ENCODE data around the gene GPR180. TPM values are rescaled to one million over a fixed set of nuclear protein-coding genes. Genes with fewer than 3 reads are reported as not detected.

Gene GPR180
- total RNA-seq, 1 experiment from 2014 or later: 7.4 TPM

DNA sequence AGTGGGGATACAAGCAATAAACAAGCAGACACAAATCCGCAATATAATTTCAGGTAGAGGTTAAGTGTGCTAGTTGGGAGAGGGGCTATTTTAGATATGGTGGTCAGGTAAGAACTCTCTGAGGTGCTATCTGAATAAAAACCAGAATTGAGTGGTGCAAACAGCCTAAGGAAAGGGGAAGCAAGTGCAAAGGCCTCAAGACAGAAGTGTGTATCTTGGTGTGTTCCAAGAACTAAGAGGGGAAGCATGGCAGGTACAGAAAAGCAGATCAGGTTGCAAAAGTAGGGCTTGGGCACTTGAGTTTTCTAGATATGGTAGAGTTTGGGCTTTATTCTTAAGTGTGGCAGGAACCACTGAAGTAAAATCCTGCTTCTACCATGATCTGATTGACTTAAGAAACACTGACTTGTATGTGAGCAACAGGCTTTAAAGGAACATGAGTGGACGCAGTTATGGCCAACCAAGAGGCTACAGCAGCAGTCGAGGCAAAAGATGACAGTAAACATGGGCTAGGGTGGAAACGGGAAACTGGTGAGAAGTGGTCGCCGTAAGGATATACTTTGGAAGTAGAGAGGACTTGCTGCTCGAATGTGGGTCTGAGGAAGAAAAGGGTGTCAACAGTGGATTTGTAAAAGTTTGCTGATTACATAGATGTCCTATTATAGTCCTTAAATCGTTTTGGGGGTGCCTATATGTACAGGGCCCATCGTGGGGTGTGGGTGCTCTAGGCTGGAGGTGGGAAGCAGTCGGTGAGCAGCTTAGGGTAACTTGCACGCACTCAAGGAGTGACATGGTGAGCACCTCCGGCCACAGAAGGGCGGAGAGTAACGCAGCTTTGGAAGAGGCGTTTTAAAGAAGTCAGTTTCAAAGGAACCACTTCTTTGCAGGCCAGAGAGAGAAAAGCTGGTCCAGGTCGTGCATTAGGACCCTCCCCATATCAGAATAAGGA is 6.4 kb upstream of the GPR180 start:
- in situ Hi-C loops (cut with HindIII; ENCODE audit: low pct_unique_long_range_greater_than_20kb, low sequenced_read_pairs): no loop called here
- no peak for DNase-seq (ENCODE audit: low read depth)

- peak; percentile 81 for DNase-seq (ENCODE audit: low read depth)
- in situ Hi-C loops (cut with HindIII; ENCODE audit: low pct_unique_long_range_greater_than_20kb, low sequenced_read_pairs): no loop called here
Observed at GRCh38 chr13:94595950-94596574, 5.6 kb upstream of the GPR180 start, which contains the start of gene TGDS. Gene TGDS (minus strand): TSS chr13:94596152. CDS start chr13:94596136, 16 bp downstream.

GRCh38 chr13:94596575-94596971 is 5.1 kb upstream of the GPR180 start:
- in situ Hi-C loops (cut with HindIII; ENCODE audit: low pct_unique_long_range_greater_than_20kb, low sequenced_read_pairs): no loop called here
- no peak for DNase-seq (ENCODE audit: low read depth)

DNA sequence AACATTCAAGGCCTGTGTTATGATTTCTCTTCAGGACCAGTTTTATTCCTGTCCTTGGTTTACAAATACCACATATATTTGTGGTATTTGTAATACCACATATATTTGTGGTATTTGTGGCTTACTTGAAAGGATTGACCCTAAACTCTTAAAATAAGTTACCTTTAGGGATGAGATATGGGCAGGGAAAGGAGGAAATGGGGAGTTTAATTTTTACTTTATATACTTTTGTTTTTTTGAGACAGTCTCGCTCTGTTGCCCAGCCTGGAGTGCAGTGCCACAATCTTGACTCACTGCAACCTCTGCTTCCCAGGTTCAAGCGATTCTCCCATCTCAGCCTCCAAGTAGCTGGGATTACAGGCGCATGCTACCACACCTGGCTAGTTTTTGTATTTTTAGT is 3.4 kb upstream of the GPR180 start:
- no peak for DNase-seq (ENCODE audit: low read depth)
- in situ Hi-C loops (cut with HindIII; ENCODE audit: low pct_unique_long_range_greater_than_20kb, low sequenced_read_pairs): no loop called here

- in situ Hi-C loops (cut with HindIII; ENCODE audit: low pct_unique_long_range_greater_than_20kb, low sequenced_read_pairs): no loop called here
- DNase-seq (ENCODE audit: low read depth): no peak
Observed at GRCh38 chr13:94599877-94600276, 1.8 kb upstream of the GPR180 start.

DNA sequence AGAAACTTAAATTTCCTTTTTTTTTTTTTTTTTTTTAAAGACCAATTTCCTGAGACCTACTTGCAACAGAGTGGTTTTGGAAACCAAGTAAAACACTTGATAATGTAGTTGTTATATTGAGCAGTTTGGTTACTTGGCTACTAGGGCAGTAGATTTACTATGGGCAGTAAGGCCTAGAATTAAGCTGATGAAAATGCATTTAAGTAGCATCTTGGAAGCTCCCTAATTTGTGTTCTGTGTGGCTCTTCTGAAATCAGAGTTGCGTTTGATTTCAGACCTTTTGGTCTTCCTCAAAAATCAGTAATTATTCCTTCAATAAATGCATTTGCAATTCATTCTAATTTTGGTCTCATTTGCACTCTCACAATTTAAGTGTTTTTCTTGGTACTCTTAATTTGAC is 810 bp downstream of the GPR180 start:
- in situ Hi-C loops (cut with HindIII; ENCODE audit: low pct_unique_long_range_greater_than_20kb, low sequenced_read_pairs): no loop called here
- no peak for DNase-seq (ENCODE audit: low read depth)

GRCh38 chr13:94607056-94607455 is 5.4 kb downstream of the GPR180 start:
- DNase-seq (ENCODE audit: low read depth): no peak
- in situ Hi-C loops (cut with HindIII; ENCODE audit: low pct_unique_long_range_greater_than_20kb, low sequenced_read_pairs): no loop called here

DNA sequence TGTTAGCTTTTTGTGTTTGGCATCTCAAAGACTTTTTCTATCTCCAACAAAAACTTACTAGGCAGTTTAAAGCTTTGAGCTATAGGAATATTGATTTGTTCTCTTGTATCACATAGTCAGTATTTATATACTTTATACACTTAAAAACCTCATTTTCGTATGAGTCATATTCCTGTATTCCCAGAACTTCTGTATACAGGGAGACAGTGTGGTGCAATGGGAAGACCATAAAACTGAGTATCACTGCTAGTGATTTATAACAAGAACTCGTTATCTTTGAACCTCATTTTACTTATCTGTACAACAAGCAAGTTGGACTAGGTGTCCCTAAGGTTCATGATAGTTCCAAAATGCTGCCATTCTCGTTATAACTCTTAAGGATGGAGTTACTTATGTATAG is 6.3 kb downstream of the GPR180 start:
- DNase-seq (ENCODE audit: low read depth): no peak
- in situ Hi-C loops (cut with HindIII; ENCODE audit: low pct_unique_long_range_greater_than_20kb, low sequenced_read_pairs): no loop called here

GRCh38 chr13:94608586-94608985 is 6.9 kb downstream of the GPR180 start:
- in situ Hi-C loops (cut with HindIII; ENCODE audit: low pct_unique_long_range_greater_than_20kb, low sequenced_read_pairs): no loop called here
- no peak for DNase-seq (ENCODE audit: low read depth)

GRCh38 chr13:94609196-94609595 is 7.5 kb downstream of the GPR180 start:
- in situ Hi-C loops (cut with HindIII; ENCODE audit: low pct_unique_long_range_greater_than_20kb, low sequenced_read_pairs): no loop called here
- DNase-seq (ENCODE audit: low read depth): no peak

GRCh38 chr13:94610475-94610874 is 8.8 kb downstream of the GPR180 start:
- DNase-seq (ENCODE audit: low read depth): no peak
- in situ Hi-C loops (cut with HindIII; ENCODE audit: low pct_unique_long_range_greater_than_20kb, low sequenced_read_pairs): no loop called here

GRCh38 chr13:94612050-94612449 is 10.4 kb downstream of the GPR180 start:
- no peak for DNase-seq (ENCODE audit: low read depth)
- in situ Hi-C loops (cut with HindIII; ENCODE audit: low pct_unique_long_range_greater_than_20kb, low sequenced_read_pairs): no loop called here

- in situ Hi-C loops (cut with HindIII; ENCODE audit: low pct_unique_long_range_greater_than_20kb, low sequenced_read_pairs): no loop called here
- DNase-seq (ENCODE audit: low read depth): no peak
Observed at GRCh38 chr13:94613051-94613450, 11.4 kb downstream of the GPR180 start.

DNA sequence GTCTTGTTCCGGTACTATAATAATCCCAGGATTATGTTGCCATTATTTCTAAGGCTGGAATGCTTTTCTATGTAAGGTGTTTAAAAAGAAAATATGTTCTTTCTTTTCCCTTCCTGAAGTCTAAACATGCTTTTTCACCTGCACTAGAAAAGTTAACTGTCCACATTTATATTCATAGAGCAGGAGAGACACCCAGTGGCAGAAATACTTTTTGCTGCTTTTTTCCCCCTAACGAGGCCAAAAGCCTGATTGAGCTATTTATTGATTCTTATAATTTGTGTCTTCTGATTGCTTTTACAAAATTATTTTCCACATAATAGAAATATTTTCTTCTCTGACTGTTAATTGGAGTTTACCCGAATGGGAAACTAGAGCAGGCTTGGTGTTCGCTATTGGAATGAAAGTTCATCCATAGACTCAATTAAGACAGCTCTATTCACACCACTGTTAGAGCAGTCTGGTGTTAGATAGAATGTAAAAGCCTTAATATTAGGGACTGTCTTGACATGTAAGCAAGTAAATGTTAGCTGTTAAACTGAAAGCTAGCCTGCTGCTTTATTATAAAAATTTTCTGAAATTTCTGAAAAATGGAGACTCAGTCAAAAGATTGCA is 15.8 kb downstream of the GPR180 start:
- in situ Hi-C loops (cut with HindIII; ENCODE audit: low pct_unique_long_range_greater_than_20kb, low sequenced_read_pairs): no loop called here
- DNase-seq (ENCODE audit: low read depth): peak; percentile 8

GRCh38 chr13:94620286-94620896 is 18.7 kb downstream of the GPR180 start:
- in situ Hi-C loops (cut with HindIII; ENCODE audit: low pct_unique_long_range_greater_than_20kb, low sequenced_read_pairs): no loop called here
- DNase-seq (ENCODE audit: low read depth): peak; percentile 17

DNA sequence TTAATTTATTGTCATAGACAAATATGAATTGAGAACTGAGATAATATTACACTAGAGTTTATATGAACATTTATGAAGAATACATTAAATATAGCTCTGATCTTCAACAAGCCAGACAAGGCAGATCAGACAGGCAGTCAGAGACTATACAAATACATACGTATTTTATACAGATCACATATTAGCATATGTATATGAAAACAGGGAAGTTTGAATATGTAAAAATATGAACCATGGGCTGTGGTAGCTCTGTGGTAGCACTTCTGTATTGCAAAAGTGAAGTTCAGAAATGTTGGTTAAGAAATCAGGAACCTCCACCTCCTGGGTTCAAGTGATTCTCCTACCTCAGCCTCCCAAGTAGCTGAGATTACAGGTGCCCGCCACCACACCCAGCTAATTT is 20.7 kb downstream of the GPR180 start:
- in situ Hi-C loops (cut with HindIII; ENCODE audit: low pct_unique_long_range_greater_than_20kb, low sequenced_read_pairs): no loop called here
- DNase-seq (ENCODE audit: low read depth): no peak

DNA sequence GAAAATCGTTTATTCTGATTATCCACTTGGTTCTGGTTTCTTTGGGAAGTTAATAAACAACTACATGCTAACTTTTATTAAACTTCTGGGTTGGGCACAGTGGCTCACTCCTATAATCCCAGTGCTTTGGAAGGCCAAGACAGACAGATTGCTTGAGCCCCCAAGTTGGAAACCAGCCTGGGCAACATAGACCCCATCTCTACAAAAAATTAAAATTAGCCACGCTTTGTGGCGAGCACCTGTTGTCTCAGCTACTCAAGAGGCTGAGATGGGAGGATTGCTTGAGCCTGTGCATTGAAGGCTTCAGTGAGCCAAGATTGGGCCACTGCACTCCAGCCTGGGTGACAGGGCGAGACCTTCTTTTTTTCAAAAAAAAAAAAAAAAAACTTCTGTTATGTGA is 21.7 kb downstream of the GPR180 start:
- no peak for DNase-seq (ENCODE audit: low read depth)
- in situ Hi-C loops (cut with HindIII; ENCODE audit: low pct_unique_long_range_greater_than_20kb, low sequenced_read_pairs): no loop called here

- in situ Hi-C loops (cut with HindIII; ENCODE audit: low pct_unique_long_range_greater_than_20kb, low sequenced_read_pairs): no loop called here
- no peak for DNase-seq (ENCODE audit: low read depth)
Observed at GRCh38 chr13:94630858-94631257, 29.2 kb downstream of the GPR180 start.

All from Caki2 (cell line).